ENCODE results near the gene RASAL1. TPM values are rescaled to one million over a fixed set of nuclear protein-coding genes. Genes with fewer than 3 reads are reported as not detected.

RASAL1 gene
- total and polyA plus RNA-seq, 2 experiments from 2014 or later, result 2.7 to 8.2 TPM

GRCh38 chr12:113081873-113082272 is 53.7 kb downstream of the RASAL1 start (continued):
- TF ChIP-seq REST (IDR thresholded peaks at IDR 0.05; ENCODE audit: unreplicated experiment), result no peak
- TF ChIP-seq ETS1 (IDR thresholded peaks at IDR 0.05), result no peak
- no peak for TF ChIP-seq POLR2AphosphoS5 (IDR thresholded peaks at IDR 0.05; ENCODE audit: low read depth)
- no peak for TF ChIP-seq STAT1 (IDR thresholded peaks at IDR 0.05; ENCODE audit: unreplicated experiment)
- TF ChIP-seq ZNF331 (CRISPR knock-in tag; IDR thresholded peaks at IDR 0.05; ENCODE audit: low read depth), result no peak
- no peak for TF ChIP-seq CREB1 (CRISPR knock-in tag; IDR thresholded peaks at IDR 0.05; ENCODE audit: low read depth)
- TF ChIP-seq EZH2phosphoT487 (IDR thresholded peaks at IDR 0.05; ENCODE audit: unreplicated experiment), result no peak
- no peak for TF ChIP-seq NANOG (IDR thresholded peaks at IDR 0.05; ENCODE audit: borderline replicate concordance)
- no peak for TF ChIP-seq ZNF114 (CRISPR knock-in tag; IDR thresholded peaks at IDR 0.05)
- no peak for TF ChIP-seq CTCF (conservative IDR thresholded peaks at IDR 0.05; ENCODE audit: low read depth in 2 of 2)

- TF ChIP-seq EZH2 (IDR thresholded peaks at IDR 0.05; ENCODE audit: low read depth, unreplicated experiment) (peak; percentile 2), ZNF331 (CRISPR knock-in tag; IDR thresholded peaks at IDR 0.05; ENCODE audit: low read depth) (no peak)
- peak overlapping the region; percentile 57 for H3K4me3 Mint-ChIP-seq
Measured at GRCh38 chr12:113077859-113078255, 57.7 kb downstream of the RASAL1 start.

More at GRCh38 chr12:113077859-113078255, 57.7 kb downstream of the RASAL1 start:
- H3K27me3 Mint-ChIP-seq (ENCODE audit: insufficient read depth, low read depth, poor library complexity), result peaks cover 38% of the 10 kb centered on the region
- Histone ChIP-seq H3K79me2 (replicated peaks; ENCODE audit: insufficient read depth) (no peaks in the 10 kb centered on the region), H3K4me1 (ENCODE audit: insufficient read depth) (no peaks in the 10 kb centered on the region), H3K4me2 (peak overlapping the region; percentile 82), H4K20me1 (replicated peaks; ENCODE audit: insufficient read depth) (0 out of 2 replicates have a peak, but pooled peaks cover 2% of the 10 kb centered on the region), H3K27me3 (ENCODE audit: insufficient read depth) (peaks cover 36% of the 10 kb centered on the region), H3K9me2 (ENCODE audit: insufficient read depth) (no peaks in the 10 kb centered on the region), H3K4me3 (peak overlapping the region; percentile 64), H2AFZ (no peak overlapping the region), H3F3A (replicated peaks; ENCODE audit: low read depth) (no peaks in the 10 kb centered on the region), H3K36me3 (ENCODE audit: insufficient read depth) (no peaks in the 10 kb centered on the region), H3K27ac (ENCODE audit: low read depth) (no peak overlapping the region)
- DNase-seq (ENCODE audit: low spot score) (peak; percentile 43), ATAC-seq (peak; percentile 54)
- H3K9me3 Mint-ChIP-seq, result no peaks in the 10 kb centered on the region
- H3K27ac Mint-ChIP-seq, result no peak overlapping the region
- no peaks in the 10 kb centered on the region for H3K36me3 Mint-ChIP-seq (ENCODE audit: low read depth)
- H3K4me1 Mint-ChIP-seq, result peaks cover 15% of the 10 kb centered on the region

All from GM23338 (cell line).